K562 (cell line): ENCODE measurements around the gene ACOT7. TPM values are rescaled to one million over a fixed set of nuclear protein-coding genes. Genes with fewer than 3 reads are reported as not detected.

ENCODE experiments used
- EZH2 ChIP-seq: IDR thresholded peaks from 2 replicates; pipeline ENCODE4 v1.6.1; 2012; ENCODE audit warnings: low read depth, mild to moderate bottlenecking, inconsistent platforms, low read length, borderline replicate concordance
- FOXK1 ChIP-seq: sonication (generic); formaldehyde crosslinking; IDR thresholded peaks from 2 replicates; pipeline ENCODE4 v1.8.0; 2022; ENCODE audit warnings: missing genetic modification reagents, mild to moderate bottlenecking, borderline replicate concordance
- FOXM1 ChIP-seq, 2 experiments: fragments of 450-650 bp in 1 of 2; sonication (generic) in 1 of 2; formaldehyde crosslinking in 1 of 2; IDR thresholded peaks; 2 replicates each; pipeline versions ENCODE4 v1.6.1 to v1.9.0; 2017 to 2022; ENCODE audit warnings: low read depth in 2 of 2, mild to moderate bottlenecking in 2 of 2, missing genetic modification reagents in 1 of 2, moderate library complexity in 1 of 2
- NFATC3 ChIP-seq: fragments of 450-650 bp; IDR thresholded peaks from 2 replicates; pipeline ENCODE4 v1.6.1; 2017; ENCODE audit warnings: mild to moderate bottlenecking
- NRF1 ChIP-seq, 2 experiments: fragments of 450-650 bp; IDR thresholded peaks in 1 of 2; conservative IDR thresholded peaks in 1 of 2; 2 replicates each; pipeline ENCODE4 v1.6.1; 2014; ENCODE audit warnings: mild to moderate bottlenecking in 2 of 2
- PRDM10 ChIP-seq: fragments of 450-650 bp; IDR thresholded peaks from 2 replicates; pipeline ENCODE4 v1.6.1; 2018; ENCODE audit not compliant: partially characterized antibody
- ZBTB7A ChIP-seq: IDR thresholded peaks from 2 replicates; pipeline ENCODE4 v1.6.1; 2011; ENCODE audit warnings: low read depth, mild to moderate bottlenecking, low read length, moderate library complexity, borderline replicate concordance; ENCODE audit not compliant: control insufficient read depth
- polyA plus RNA-seq, 8 experiments: library from polyadenylated mRNA; depleted of rRNA in 4 of 8; stranded (reverse) in 5 of 8; unstranded in 3 of 8; fragments of >200 nt; fragmentation: Nextera tagmentation in 2 of 8; fragmentation: Illumina TruSeq in 1 of 8; extraction: Ambion mirVana in 2 of 8; extraction: Trizol in 1 of 8; gene quantifications; 2 replicates each; pipeline versions ENCODE4 v1.2.1 to v1.2.3, GENCODE V29; 2011 to 2014; ENCODE audit warnings: inconsistent platforms in 1 of 8, missing spikeins in 1 of 8
- total RNA-seq, 7 experiments: library from RNA; depleted of rRNA in 6 of 7; stranded (reverse); fragments of >200 nt in 6 of 7; fragmentation: Illumina TruSeq in 2 of 7; extraction: Trizol in 2 of 7; gene quantifications; 2 replicates each; pipeline versions ENCODE4 v1.2.1 to v1.2.3, GENCODE V29; 2011 to 2021; ENCODE audit warnings: low replicate concordance in 1 of 7

ACOT7 gene
- total and polyA plus RNA-seq, 9 of the 15 experiments (the other 6 are each of a cell fraction or from before 2014, with no cell fraction given): 7.0 to 92.6 (median 37.2) TPM

- TF ChIP-seq ZBTB7A (peak; percentile 39; the same call in 1 of the 2 replicates), EZH2 (peak; percentile 89; the same call in 1 of the 2 replicates), FOXM1 (IDR thresholded peaks at IDR 0.05; ENCODE audit: low read depth) (no peak), FOXM1 (CRISPR knock-in tag; IDR thresholded peaks at IDR 0.05; ENCODE audit: low read depth) (0 out of 2 replicates have a peak, but pooled peaks have one; percentile 29), PRDM10 (peak; percentile 22), FOXK1 (0 out of 2 replicates have a peak, but pooled peaks have one; percentile 17), NRF1 (conservative IDR thresholded peaks at IDR 0.05 in 1 of 2, IDR thresholded peaks at IDR 0.05 in 1 of 2) (peak; percentile 78), NFATC3 (no peak)
- TF ChIP-seq, all 486 proteins: peak for 22
These were observed 26.4 kb upstream of the ACOT7 start, which contains the start of gene HES2 (continued) for GRCh38 chr1:6419804-6420453.
